H1 (cell line): ENCODE data around the gene TAF4. TPM values are rescaled to one million over a fixed set of nuclear protein-coding genes. Genes with fewer than 3 reads are reported as not detected.

Experiments
- CBX8 ChIP-seq: fragments of 300-800, 300-1000 bp; sonication (generic); IDR thresholded peaks from 2 replicates; pipeline ENCODE4 v1.7.1; 2016; ENCODE audit warnings: low read depth, low read length, borderline replicate concordance
- GABPA ChIP-seq: IDR thresholded peaks from 2 replicates; pipeline ENCODE4 v1.6.1; 2011; ENCODE audit warnings: mild to moderate bottlenecking, low read length, moderate library complexity, borderline replicate concordance; ENCODE audit not compliant: insufficient read depth
- HDAC6 ChIP-seq: IDR thresholded peaks from one replicate; pipeline ENCODE4 v1.7.1; 2012; ENCODE audit warnings: low read depth, mild to moderate bottlenecking, inconsistent platforms, low read length, moderate library complexity
- NANOG ChIP-seq: IDR thresholded peaks from 2 replicates; pipeline ENCODE4 v1.6.1; 2011; ENCODE audit warnings: low read length, low read depth, mild to moderate bottlenecking, inconsistent platforms; ENCODE audit not compliant: insufficient read depth, poor library complexity, severe bottlenecking
- RAD21 ChIP-seq, 2 experiments: IDR thresholded peaks in 1 of 2; conservative IDR thresholded peaks in 1 of 2; 2 replicates each; pipeline ENCODE4 v1.6.1; 2011; ENCODE audit warnings: low read depth in 2 of 2, low read length in 2 of 2, improper control_type of control experiment in 1 of 2, inconsistent platforms in 1 of 2, mild to moderate bottlenecking in 1 of 2, moderate library complexity in 1 of 2
- SAP30 ChIP-seq: fragments of 300-600 bp; sonication (generic); IDR thresholded peaks from 2 replicates; pipeline ENCODE4 v1.7.1; 2012; ENCODE audit warnings: low read length, moderate library complexity, mild to moderate bottlenecking, inconsistent platforms; ENCODE audit not compliant: insufficient read depth, insufficient replicate concordance
- SP2 ChIP-seq: IDR thresholded peaks from 2 replicates; pipeline ENCODE4 v1.6.1; 2012; ENCODE audit warnings: mild to moderate bottlenecking, low read length, inconsistent platforms
- SP4 ChIP-seq: IDR thresholded peaks from 2 replicates; pipeline ENCODE4 v1.6.1; 2012; ENCODE audit warnings: low read length, inconsistent platforms
- TCF12 ChIP-seq: IDR thresholded peaks from 2 replicates; pipeline ENCODE4 v1.6.1; 2011; ENCODE audit warnings: low read depth, mild to moderate bottlenecking, low read length
- polyA plus RNA-seq, 7 experiments: library from polyadenylated mRNA; depleted of rRNA in 3 of 7; stranded (reverse) in 5 of 7; unstranded in 2 of 7; fragments of >200 nt in 5 of 7; fragments of 200-250 nt in 2 of 7; gene quantifications; 1 replicate in 5 of 7; 2 replicates in 1 of 7; 4 replicates in 1 of 7; pipeline versions ENCODE4 v1.2.1 to v1.2.3, GENCODE V29; 2011 to 2013; ENCODE audit warnings: missing spikeins in 2 of 7, mixed read lengths in 2 of 7
- total RNA-seq: library from RNA; stranded (reverse); fragmentation: NEBNext Ultra II Directional; extraction: Animal tissue kit (Norgen Biotek cat#: 25700); gene quantifications from 2 replicates; pipeline ENCODE4 v1.2.1, GENCODE V29; 2021

The TAF4 gene
- total and polyA plus RNA-seq, 2 of the 8 experiments (the other 6 are each of a cell fraction or from before 2014, with no cell fraction given) = 16.0 to 30.1 TPM

GRCh38 chr20:62054451-62054953, 11.2 kb downstream of the TAF4 start (continued):
- no peak for TF ChIP-seq NANOG
- TF ChIP-seq CBX8 = no peak
- no peak for TF ChIP-seq TCF12
- no peak for TF ChIP-seq SP4
- no peak for TF ChIP-seq GABPA
- no peak for TF ChIP-seq RAD21 (IDR thresholded peaks at IDR 0.05 in 1 of 2, conservative IDR thresholded peaks at IDR 0.05 in 1 of 2; ENCODE audit: low read depth in 2 of 2, low read length in 2 of 2)
- TF ChIP-seq SAP30 = no peak
- TF ChIP-seq HDAC6 = no peak
- TF ChIP-seq SP2 = no peak
